NCI-H1694 (cell line): Measurements from ENCODE around the gene CHCT1.

Experiments used
- DNase-seq: peaks from one replicate; lab custom pipeline; 2025; lab: John Stamatoyannopoulos, UW

CHCT1 gene

DNA sequence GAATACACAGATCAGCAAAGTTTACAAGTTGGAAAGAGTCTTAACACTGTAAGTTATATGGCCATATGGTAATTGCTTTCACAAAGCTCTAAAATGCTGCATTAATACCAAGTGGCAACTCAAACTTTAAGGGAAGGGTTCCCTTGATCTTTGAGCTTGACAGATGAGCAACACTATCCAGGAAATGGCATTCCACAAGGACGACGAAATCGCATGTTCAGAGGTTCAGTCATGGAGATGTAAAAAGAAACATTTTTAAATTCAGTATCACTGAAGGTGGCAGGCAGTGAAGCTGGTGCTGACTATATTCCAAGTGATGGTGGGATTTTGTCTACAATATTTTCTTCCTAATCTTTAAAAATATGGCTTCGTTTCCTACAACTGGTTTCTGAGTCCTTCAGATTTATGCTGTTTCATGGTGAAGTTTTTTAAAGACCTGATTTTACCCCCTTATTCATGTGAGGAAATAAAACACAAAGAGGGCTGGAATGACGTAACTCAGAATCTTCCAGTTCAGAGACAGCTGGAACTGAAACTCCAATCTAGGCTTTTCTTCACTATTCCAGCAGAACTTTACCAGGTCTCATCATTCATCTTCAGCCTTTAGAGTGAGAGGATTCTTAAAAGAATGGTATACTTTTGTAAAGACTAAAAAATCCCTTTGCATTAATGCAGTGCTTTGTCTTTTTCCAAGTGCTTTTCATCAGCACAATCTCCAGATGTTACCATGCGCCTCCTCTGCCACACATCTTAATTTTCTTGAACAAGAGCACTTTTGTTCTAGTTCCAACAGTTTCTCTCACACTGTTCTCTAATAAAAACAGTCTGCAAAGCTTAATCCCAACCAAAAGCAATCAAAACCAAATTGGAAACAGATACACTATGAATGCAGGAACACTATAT lies 20.2 kb downstream of the CHCT1 start:
- no peak for DNase-seq

GRCh38 chr17:60443713-60444112 lies 21.4 kb downstream of the CHCT1 start:
- DNase-seq = no peak

DNA sequence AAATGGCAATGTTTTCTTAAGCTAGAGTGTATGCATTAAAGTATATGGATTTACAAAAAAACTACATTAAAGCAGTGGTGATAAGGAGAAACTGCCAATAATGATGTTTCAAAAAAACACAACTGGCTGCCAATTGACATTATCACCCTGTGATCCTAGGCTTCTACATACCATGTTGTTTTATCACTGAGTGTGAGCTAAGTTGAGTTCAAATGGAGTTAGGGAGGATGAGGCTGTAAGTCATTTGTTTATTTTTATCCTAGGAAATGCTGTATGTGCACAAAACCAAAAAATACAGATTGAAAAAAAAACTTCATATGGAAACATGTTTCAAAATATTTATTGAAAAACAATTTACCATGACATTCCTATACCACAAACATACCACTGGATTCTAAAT lies 22.9 kb downstream of the CHCT1 start:
- no peak for DNase-seq

DNA sequence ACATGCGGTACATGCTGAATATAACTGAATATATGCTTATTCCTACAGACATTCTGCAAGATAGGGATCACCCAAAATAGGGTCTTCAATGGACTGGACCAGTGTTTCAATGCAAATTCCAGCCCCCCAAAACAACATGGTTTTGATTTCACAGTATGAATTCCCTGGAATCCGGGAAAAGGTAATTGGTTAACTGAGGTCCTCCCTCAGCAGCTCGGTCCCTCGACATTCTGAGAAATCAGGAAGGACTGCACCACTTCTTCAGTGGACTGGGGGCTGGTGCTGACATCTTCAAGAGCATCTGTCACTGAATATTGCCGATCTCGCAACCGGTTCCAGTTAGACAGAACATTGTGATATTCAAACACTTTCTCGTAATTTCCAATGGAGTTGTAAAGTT lies 25.1 kb downstream of the CHCT1 start:
- no peak for DNase-seq

- no peak for DNase-seq
Measured at GRCh38 chr17:60451071-60451470, 28.8 kb downstream of the CHCT1 start.

- DNase-seq = no peak
Measured at GRCh38 chr17:60451965-60452364, 29.7 kb downstream of the CHCT1 start.

GRCh38 chr17:60455378-60455777 lies 33.1 kb downstream of the CHCT1 start:
- DNase-seq = no peak

DNA sequence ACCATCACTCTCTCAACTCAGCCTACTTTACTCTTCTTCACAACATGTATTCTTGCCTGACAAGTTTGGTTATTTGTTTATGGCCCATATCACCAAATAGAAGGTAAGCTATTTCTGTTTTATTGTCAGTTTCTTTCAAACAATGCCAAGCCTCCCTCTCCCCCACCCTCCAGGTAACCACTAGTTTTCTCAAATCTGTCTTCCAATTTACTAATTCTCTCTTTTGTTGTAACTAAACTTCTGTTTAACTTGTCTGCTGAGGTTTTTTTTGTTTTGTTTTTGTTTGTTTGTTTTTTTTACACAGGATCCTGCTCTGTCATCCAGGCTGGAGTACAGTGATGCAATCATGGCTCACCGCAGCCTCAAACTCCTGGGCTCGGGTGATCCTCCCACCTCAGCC lies 34.9 kb downstream of the CHCT1 start:
- DNase-seq = no peak

GRCh38 chr17:60461584-60461983 lies 39.3 kb downstream of the CHCT1 start:
- DNase-seq = no peak

- DNase-seq = no peak
Measured at GRCh38 chr17:60463157-60463835, 41.0 kb downstream of the CHCT1 start.

- DNase-seq = no peak
Measured at GRCh38 chr17:60464343-60464742, 42.1 kb downstream of the CHCT1 start.

DNA sequence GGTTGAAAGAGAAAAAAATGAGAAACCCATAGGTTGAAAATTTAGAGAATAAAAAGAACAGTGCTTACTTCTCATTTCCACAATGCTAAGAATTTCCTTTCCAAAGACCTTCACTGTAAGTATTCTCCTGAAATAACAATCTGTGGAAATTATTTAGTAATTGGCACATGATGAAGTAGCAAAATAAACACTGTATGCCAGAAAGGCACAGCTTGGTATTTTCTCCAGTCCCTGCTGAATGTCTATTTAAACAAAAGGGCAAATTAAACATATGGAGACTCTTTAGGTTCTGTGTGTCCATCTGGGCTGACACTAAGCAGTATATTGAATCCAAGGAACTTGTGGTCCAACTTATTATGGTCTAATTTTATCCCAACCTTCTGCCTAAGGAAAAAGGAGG lies 46.1 kb downstream of the CHCT1 start:
- DNase-seq = peak; percentile 30

DNA sequence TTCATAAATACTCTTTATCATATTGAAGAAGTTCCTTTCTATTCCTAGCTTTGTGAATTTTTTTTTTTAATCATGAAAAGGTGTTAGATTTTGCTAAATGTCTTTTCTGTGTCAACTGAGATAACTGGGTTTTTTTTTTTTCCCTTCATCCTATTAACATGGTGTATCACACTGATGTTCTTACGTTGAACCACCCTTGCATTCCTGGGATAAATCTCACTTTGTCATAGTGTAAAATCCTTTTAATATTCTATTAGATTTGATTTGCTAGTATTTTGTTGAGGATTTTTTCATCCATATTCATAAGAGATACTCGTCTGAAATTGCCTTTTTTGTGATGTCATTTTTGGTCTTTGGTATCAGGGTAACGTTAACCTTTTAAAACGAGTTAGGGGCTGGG lies 49.2 kb downstream of the CHCT1 start:
- DNase-seq = no peak

DNA sequence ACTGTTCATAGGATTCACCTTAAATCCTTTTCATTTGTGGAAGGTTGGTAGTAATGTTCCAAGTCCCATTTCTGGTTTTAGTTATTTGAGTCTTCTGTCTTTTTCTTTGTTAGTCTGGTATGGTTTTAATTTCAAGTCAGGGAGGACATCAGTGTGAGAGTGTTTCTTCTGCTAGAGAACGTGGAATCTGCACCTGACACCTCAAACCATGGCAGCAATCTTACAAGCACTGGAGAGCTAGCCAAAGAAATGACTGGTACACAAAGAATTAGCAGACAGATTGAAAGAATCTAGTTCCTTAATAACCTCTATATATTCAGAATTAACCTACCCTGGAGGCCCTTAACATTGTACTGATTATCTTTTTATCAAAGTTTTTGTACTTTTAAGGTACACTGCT lies 50.2 kb downstream of the CHCT1 start:
- no peak for DNase-seq

DNA sequence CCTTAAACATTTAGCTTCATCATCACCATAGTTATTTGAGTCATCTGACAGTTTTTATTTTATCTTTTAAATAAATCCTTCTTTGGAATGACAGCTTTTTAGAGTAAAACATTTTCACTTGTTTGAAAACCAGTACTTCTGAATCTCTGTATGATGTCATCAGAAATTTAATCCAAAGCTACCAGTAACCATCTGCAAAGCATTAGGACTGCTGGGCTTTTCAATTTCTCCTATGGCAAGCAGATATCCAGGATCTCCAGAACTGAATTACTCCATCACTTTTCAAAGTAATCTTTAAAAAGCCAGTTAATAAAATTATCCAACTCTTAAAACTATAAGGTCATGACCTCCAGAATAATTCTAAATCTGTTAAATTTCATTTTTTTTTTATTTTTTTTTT lies 51.5 kb downstream of the CHCT1 start:
- no peak for DNase-seq
